ENCODE data around the gene ABCB1.

DNA sequence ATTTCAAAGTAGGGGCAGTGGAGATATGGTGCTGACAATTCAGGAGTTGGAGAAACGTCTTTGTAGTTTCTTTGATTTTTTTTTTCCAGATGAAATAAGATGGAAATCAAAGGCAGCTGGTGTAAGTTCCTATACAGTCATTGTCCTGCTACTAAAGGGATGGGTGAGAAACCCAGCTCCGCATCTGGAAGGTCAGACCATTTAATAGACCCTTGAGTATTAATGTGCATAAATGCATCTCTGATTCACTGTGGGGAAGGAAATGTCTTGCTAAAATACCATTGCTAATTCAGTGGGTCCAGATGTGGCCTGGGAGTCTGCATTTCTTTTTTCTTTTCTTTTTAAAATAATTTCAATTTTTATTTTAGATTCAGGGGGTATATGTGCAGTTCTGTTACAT is 140.7 kb downstream of the ABCB1 start:
- TF ChIP-seq, protein P1, sequence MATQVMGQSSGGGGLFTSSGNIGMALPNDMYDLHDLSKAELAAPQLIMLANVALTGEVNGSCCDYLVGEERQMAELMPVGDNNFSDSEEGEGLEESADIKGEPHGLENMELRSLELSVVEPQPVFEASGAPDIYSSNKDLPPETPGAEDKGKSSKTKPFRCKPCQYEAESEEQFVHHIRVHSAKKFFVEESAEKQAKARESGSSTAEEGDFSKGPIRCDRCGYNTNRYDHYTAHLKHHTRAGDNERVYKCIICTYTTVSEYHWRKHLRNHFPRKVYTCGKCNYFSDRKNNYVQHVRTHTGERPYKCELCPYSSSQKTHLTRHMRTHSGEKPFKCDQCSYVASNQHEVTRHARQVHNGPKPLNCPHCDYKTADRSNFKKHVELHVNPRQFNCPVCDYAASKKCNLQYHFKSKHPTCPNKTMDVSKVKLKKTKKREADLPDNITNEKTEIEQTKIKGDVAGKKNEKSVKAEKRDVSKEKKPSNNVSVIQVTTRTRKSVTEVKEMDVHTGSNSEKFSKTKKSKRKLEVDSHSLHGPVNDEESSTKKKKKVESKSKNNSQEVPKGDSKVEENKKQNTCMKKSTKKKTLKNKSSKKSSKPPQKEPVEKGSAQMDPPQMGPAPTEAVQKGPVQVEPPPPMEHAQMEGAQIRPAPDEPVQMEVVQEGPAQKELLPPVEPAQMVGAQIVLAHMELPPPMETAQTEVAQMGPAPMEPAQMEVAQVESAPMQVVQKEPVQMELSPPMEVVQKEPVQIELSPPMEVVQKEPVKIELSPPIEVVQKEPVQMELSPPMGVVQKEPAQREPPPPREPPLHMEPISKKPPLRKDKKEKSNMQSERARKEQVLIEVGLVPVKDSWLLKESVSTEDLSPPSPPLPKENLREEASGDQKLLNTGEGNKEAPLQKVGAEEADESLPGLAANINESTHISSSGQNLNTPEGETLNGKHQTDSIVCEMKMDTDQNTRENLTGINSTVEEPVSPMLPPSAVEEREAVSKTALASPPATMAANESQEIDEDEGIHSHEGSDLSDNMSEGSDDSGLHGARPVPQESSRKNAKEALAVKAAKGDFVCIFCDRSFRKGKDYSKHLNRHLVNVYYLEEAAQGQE (tag by site-specific recombination; IDR thresholded peaks at IDR 0.05), result no peak
- TF ChIP-seq, protein P2, sequence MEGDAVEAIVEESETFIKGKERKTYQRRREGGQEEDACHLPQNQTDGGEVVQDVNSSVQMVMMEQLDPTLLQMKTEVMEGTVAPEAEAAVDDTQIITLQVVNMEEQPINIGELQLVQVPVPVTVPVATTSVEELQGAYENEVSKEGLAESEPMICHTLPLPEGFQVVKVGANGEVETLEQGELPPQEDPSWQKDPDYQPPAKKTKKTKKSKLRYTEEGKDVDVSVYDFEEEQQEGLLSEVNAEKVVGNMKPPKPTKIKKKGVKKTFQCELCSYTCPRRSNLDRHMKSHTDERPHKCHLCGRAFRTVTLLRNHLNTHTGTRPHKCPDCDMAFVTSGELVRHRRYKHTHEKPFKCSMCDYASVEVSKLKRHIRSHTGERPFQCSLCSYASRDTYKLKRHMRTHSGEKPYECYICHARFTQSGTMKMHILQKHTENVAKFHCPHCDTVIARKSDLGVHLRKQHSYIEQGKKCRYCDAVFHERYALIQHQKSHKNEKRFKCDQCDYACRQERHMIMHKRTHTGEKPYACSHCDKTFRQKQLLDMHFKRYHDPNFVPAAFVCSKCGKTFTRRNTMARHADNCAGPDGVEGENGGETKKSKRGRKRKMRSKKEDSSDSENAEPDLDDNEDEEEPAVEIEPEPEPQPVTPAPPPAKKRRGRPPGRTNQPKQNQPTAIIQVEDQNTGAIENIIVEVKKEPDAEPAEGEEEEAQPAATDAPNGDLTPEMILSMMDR (tag by site-specific recombination; IDR thresholded peaks at IDR 0.05), result no peak
- no peak for TF ChIP-seq YY2 (tag by site-specific recombination; IDR thresholded peaks at IDR 0.05)
